WTC11 (cell line): ENCODE results near the gene IPO4. TPM values are rescaled to one million over a fixed set of nuclear protein-coding genes. Genes with fewer than 3 reads are reported as not detected.

Source experiments
- ATAC-seq: fragments of 200-7000 bp; cut with Tn5 transposase; 2 replicates; pipeline ENCODE4 v1.10.0; 2021; ENCODE audit warnings: mild to moderate bottlenecking, moderate library complexity
- CTCF ChIA-PET: fragments of 300-600 bp; sonication (Branson Sonifier 250); formaldehyde crosslinking; loops from one replicate; lab custom pipeline; 2021; ENCODE audit warnings: antibody characterized with exemption; lab: Charles Lee
- POLR2A ChIA-PET: fragments of 350-600 bp; sonication (Branson Sonifier 250); formaldehyde crosslinking; loops from one replicate; lab custom pipeline; 2021; ENCODE audit warnings: antibody characterized with exemption; lab: Charles Lee
- DNase-seq: peaks from one replicate; pipeline ENCODE4 v3.0.0; 2021; ENCODE audit warnings: low spot score
- H3K27ac Mint-ChIP-seq: 2 replicates; pipeline ENCODE4 v1.8.0; 2021; ENCODE audit warnings: mixed read lengths
- H3K27me3 Mint-ChIP-seq: 2 replicates; pipeline ENCODE4 v1.8.0; 2021; ENCODE audit warnings: low read depth, mild to moderate bottlenecking, moderate library complexity, mixed read lengths
- H3K36me3 Mint-ChIP-seq: 2 replicates; pipeline ENCODE4 v1.8.0; 2021; ENCODE audit warnings: mixed read lengths
- H3K4me1 Mint-ChIP-seq: 2 replicates; pipeline ENCODE4 v1.8.0; 2022; ENCODE audit warnings: mixed read lengths
- H3K4me3 Mint-ChIP-seq: 2 replicates; pipeline ENCODE4 v1.8.0; 2021; ENCODE audit warnings: mild to moderate bottlenecking, moderate library complexity, mixed read lengths
- H3K9me3 Mint-ChIP-seq: 2 replicates; pipeline ENCODE4 v1.8.0; 2021; ENCODE audit warnings: mixed read lengths
- AFF4 ChIP-seq: sonication (generic); formaldehyde crosslinking; IDR thresholded peaks from 2 replicates; pipeline ENCODE4 v1.8.1; 2023; ENCODE audit warnings: mild to moderate bottlenecking, missing genetic modification reagents, borderline replicate concordance
- ARID4B ChIP-seq: sonication (generic); formaldehyde crosslinking; IDR thresholded peaks from 2 replicates; pipeline ENCODE4 v1.8.0; 2023; ENCODE audit warnings: missing genetic modification reagents, mild to moderate bottlenecking, borderline replicate concordance
- FOXP4 ChIP-seq: sonication (generic); formaldehyde crosslinking; IDR thresholded peaks from 2 replicates; pipeline ENCODE4 v1.8.0; 2022; ENCODE audit warnings: mild to moderate bottlenecking, missing genetic modification reagents
- GRHL2 ChIP-seq: fragments of 250-450 bp; sonication (Bioruptor Pico); IDR thresholded peaks from 2 replicates; pipeline ENCODE4 v1.8.0; 2022; ENCODE audit warnings: mild to moderate bottlenecking, moderate library complexity; ENCODE audit not compliant: insufficient replicate concordance, severe bottlenecking
- HMGXB4 ChIP-seq: sonication (generic); formaldehyde crosslinking; IDR thresholded peaks from 2 replicates; pipeline ENCODE4 v1.8.1; 2023; ENCODE audit warnings: mild to moderate bottlenecking, moderate library complexity, missing genetic modification reagents
- KAT7 ChIP-seq: sonication (generic); formaldehyde crosslinking; IDR thresholded peaks from 2 replicates; pipeline ENCODE4 v1.8.1; 2023; ENCODE audit warnings: missing genetic modification reagents, mild to moderate bottlenecking, borderline replicate concordance
- MAX ChIP-seq: sonication (generic); formaldehyde crosslinking; IDR thresholded peaks from 2 replicates; pipeline ENCODE4 v1.8.0; 2022; ENCODE audit warnings: mild to moderate bottlenecking, missing genetic modification reagents
- NFE2L1 ChIP-seq: sonication (generic); formaldehyde crosslinking; IDR thresholded peaks from 2 replicates; pipeline ENCODE4 v1.8.1; 2023; ENCODE audit warnings: missing genetic modification reagents
- NR3C1 ChIP-seq: sonication (generic); formaldehyde crosslinking; conservative IDR thresholded peaks from 2 replicates; pipeline ENCODE4 v1.8.1; 2023; ENCODE audit warnings: low read depth, mild to moderate bottlenecking, missing genetic modification reagents
- PRRX2 ChIP-seq: fragments of 250-450 bp; sonication (Bioruptor Pico); IDR thresholded peaks from 2 replicates; pipeline ENCODE4 v1.8.0; 2021; ENCODE audit warnings: mild to moderate bottlenecking
- SOX15 ChIP-seq: fragments of 250-450 bp; sonication (Bioruptor Pico); IDR thresholded peaks from 2 replicates; pipeline ENCODE4 v1.9.0; 2021; ENCODE audit warnings: mild to moderate bottlenecking
- SP1 ChIP-seq: sonication (generic); formaldehyde crosslinking; conservative IDR thresholded peaks from 2 replicates; pipeline ENCODE4 v1.8.1; 2022; ENCODE audit warnings: missing genetic modification reagents
- ZNF121 ChIP-seq: sonication (generic); formaldehyde crosslinking; IDR thresholded peaks from 2 replicates; pipeline ENCODE4 v1.8.0; 2023; ENCODE audit warnings: missing genetic modification reagents
- ZNF138 ChIP-seq: sonication (generic); formaldehyde crosslinking; conservative IDR thresholded peaks from 2 replicates; pipeline ENCODE4 v1.8.1; 2022; ENCODE audit warnings: mild to moderate bottlenecking, moderate library complexity, missing genetic modification reagents
- ZNF263 ChIP-seq: sonication (generic); formaldehyde crosslinking; IDR thresholded peaks from 2 replicates; pipeline ENCODE4 v1.8.1; 2022; ENCODE audit warnings: low read depth, mild to moderate bottlenecking, moderate library complexity, missing genetic modification reagents
- total RNA-seq: library from RNA; stranded (reverse); gene quantifications from 3 replicates; pipeline ENCODE4 v1.2.3, GENCODE V29; 2021

The IPO4 gene
- total RNA-seq, 1 experiment from 2014 or later, result 128 TPM

- peak overlapping the region; percentile 89 for H3K4me3 Mint-ChIP-seq
- no peaks in the 10 kb centered on the region for H3K9me3 Mint-ChIP-seq
- ATAC-seq, result no peak
- H3K36me3 Mint-ChIP-seq, result peaks cover 31% of the 10 kb centered on the region
- H3K27me3 Mint-ChIP-seq, result no peaks in the 10 kb centered on the region
- H3K27ac Mint-ChIP-seq, result no peak overlapping the region; the same call in 1 of the 2 replicates
- H3K4me1 Mint-ChIP-seq, result peaks cover 16% of the 10 kb centered on the region
- ChIA-PET CTCF (interaction anchor here (0.9 to 3.3 kb wide), 9 partner anchors 17 to 243 kb away, joined by 3 to 24 read pairs (median 4); partner anchors contain the start of genes CHMP4A, DCAF11, IRF9 and NRL), POLR2A (interaction anchor here (0.9 to 1.7 kb wide), 6 partner anchors 20 to 74 kb away, joined by 4 to 11 read pairs (median 7); partner anchors contain the start of genes CHMP4A, DCAF11, IRF9 and MDP1)
- TF ChIP-seq FOXP4 (CRISPR knock-in tag), result no peak
- no peak for TF ChIP-seq ZNF121 (CRISPR knock-in tag)
- no peak for TF ChIP-seq SOX15 (CRISPR knock-in tag)
- TF ChIP-seq GRHL2 (CRISPR knock-in tag), result no peak
- TF ChIP-seq HMGXB4 (CRISPR knock-in tag), result no peak
- no peak for TF ChIP-seq PRRX2 (CRISPR knock-in tag)
- TF ChIP-seq ARID4B (CRISPR knock-in tag), result no peak
- no peak for TF ChIP-seq AFF4 (CRISPR knock-in tag)
- TF ChIP-seq ZNF138 (CRISPR knock-in tag), result no peak
- no peak for TF ChIP-seq ZNF263 (CRISPR knock-in tag)
- no peak for TF ChIP-seq MAX
- no peak for TF ChIP-seq KAT7
- TF ChIP-seq NR3C1 (CRISPR knock-in tag), result no peak
- TF ChIP-seq NFE2L1 (CRISPR knock-in tag), result no peak
- TF ChIP-seq SP1, result no peak
- DNase-seq, result no peak
Measured at GRCh38 chr14:24189059-24189375, 401 bp upstream of the IPO4 start.
